H1 (cell line): ENCODE measurements around the gene KCNE1. TPM values are rescaled to one million over a fixed set of nuclear protein-coding genes. Genes with fewer than 3 reads are reported as not detected.

Experiments used
- CTCF ChIA-PET: fragments of 300-600 bp; sonication (Branson Sonifier 250); formaldehyde crosslinking; loops from one replicate; lab custom pipeline; 2021; ENCODE audit not compliant: partially characterized antibody; lab: Charles Lee
- POLR2A ChIA-PET: fragments of 300-600 bp; sonication (Branson Sonifier 250); formaldehyde crosslinking; loops from one replicate; lab custom pipeline; 2021; ENCODE audit warnings: inconsistent platforms; ENCODE audit not compliant: partially characterized antibody; lab: Charles Lee
- DNase-seq, 2 experiments: peaks; one replicate each; pipeline versions ENCODE4 v3.0.0 to v3.0.0-alpha.2; 2010 to 2022; ENCODE audit warnings: low spot score in 2 of 2, low read depth in 1 of 2, mixed read lengths in 1 of 2
- FAIRE-seq: peaks from 2 replicates; lab custom pipeline; 2011; peaks lifted over from hg19 to GRCh38; lab: Jason Lieb, UNC
- H2AFZ ChIP-seq: 2 replicates; pipeline ENCODE4 v1.8.1; 2012; ENCODE audit warnings: low read length, inconsistent platforms
- H2AK5ac ChIP-seq: 2 replicates; pipeline ENCODE4 v1.6.1; 2013; ENCODE audit warnings: low read depth, low read length
- H2BK120ac ChIP-seq: replicated peaks from 2 replicates; pipeline ENCODE3; 2013; ENCODE audit warnings: low read depth, low read length, inconsistent platforms
- H2BK12ac ChIP-seq: 2 replicates; pipeline ENCODE4 v1.6.1; 2013; ENCODE audit warnings: low read depth, low read length
- H2BK15ac ChIP-seq: 2 replicates; pipeline ENCODE4 v1.6.1; 2013; ENCODE audit warnings: low read length
- H2BK20ac ChIP-seq: 2 replicates; pipeline ENCODE4 v1.6.1; 2013; ENCODE audit warnings: low read length
- H2BK5ac ChIP-seq: 2 replicates; pipeline ENCODE4 v1.6.1; 2013; ENCODE audit warnings: low read depth, low read length
- H3K14ac ChIP-seq: 2 replicates; pipeline ENCODE4 v1.6.1; 2013; ENCODE audit warnings: inconsistent platforms; ENCODE audit not compliant: insufficient read length
- H3K18ac ChIP-seq: 2 replicates; pipeline ENCODE4 v1.6.1; 2013; ENCODE audit warnings: low read length; ENCODE audit errors: extremely low read depth
- H3K23ac ChIP-seq: 2 replicates; pipeline ENCODE4 v1.6.1; 2013; ENCODE audit warnings: inconsistent platforms; ENCODE audit not compliant: insufficient read length
- H3K23me2 ChIP-seq: 2 replicates; pipeline ENCODE4 v1.6.1; 2013; ENCODE audit warnings: low read depth, low read length
- H3K27ac ChIP-seq: 2 replicates; pipeline ENCODE4 v1.6.1; 2011; ENCODE audit warnings: low read depth, low read length, inconsistent platforms
- H3K27me3 ChIP-seq, 4 experiments: replicated peaks in 1 of 4; 1 replicate in 1 of 4; 2 replicates in 3 of 4; pipeline versions ENCODE4 v1.6.1 to v1.8.1; 2011 to 2013; ENCODE audit warnings: low read length in 3 of 4, mild to moderate bottlenecking in 3 of 4, inconsistent platforms in 2 of 4, mixed read lengths in 2 of 4, moderate library complexity in 1 of 4; ENCODE audit not compliant: control insufficient read depth in 3 of 4, insufficient read depth in 3 of 4; ENCODE audit errors: extremely low read depth in 1 of 4
- H3K36me3 ChIP-seq, 4 experiments: 2 replicates each; pipeline versions ENCODE4 v1.6.1 to v1.8.1; 2011 to 2013; ENCODE audit warnings: mild to moderate bottlenecking in 4 of 4, low read length in 3 of 4, moderate library complexity in 2 of 4, control low read depth in 1 of 4, inconsistent platforms in 1 of 4; ENCODE audit not compliant: insufficient read depth in 4 of 4, control insufficient read depth in 2 of 4
- H3K4ac ChIP-seq: replicated peaks from 2 replicates; pipeline ENCODE3; 2013; ENCODE audit warnings: low read length, low read depth, mixed read lengths, inconsistent platforms; ENCODE audit not compliant: insufficient read length
- H3K4me1 ChIP-seq, 4 experiments: replicated peaks in 1 of 4; 1 replicate in 1 of 4; 2 replicates in 3 of 4; pipeline versions ENCODE4 v1.6.1 to v1.8.1; 2011 to 2013; ENCODE audit warnings: low read length in 3 of 4, inconsistent platforms in 2 of 4, mixed read lengths in 1 of 4; ENCODE audit not compliant: insufficient read depth in 4 of 4, control insufficient read depth in 3 of 4
- H3K4me2 ChIP-seq, 2 experiments: 2 replicates each; pipeline versions ENCODE4 v1.6.1 to v1.8.1; 2011 to 2013; ENCODE audit warnings: low read depth in 2 of 2, low read length in 2 of 2, control low read depth in 1 of 2, inconsistent platforms in 1 of 2, mild to moderate bottlenecking in 1 of 2; ENCODE audit not compliant: insufficient read depth in 1 of 2
- H3K4me3 ChIP-seq, 4 experiments: fragments of 200-600, 300-600 bp in 1 of 4; sonication (generic), shearing (Covaris generic), sonication (Bioruptor Twin) in 1 of 4; 2 replicates each; pipeline versions ENCODE4 v1.5.1 to v1.8.1; 2011 to 2016; ENCODE audit warnings: low read length in 4 of 4, low read depth in 3 of 4, control low read depth in 2 of 4, inconsistent platforms in 2 of 4, mild to moderate bottlenecking in 2 of 4, mixed read lengths in 1 of 4, moderate library complexity in 1 of 4; ENCODE audit not compliant: insufficient read depth in 2 of 4; ENCODE audit errors: extremely low read depth in 1 of 4
- H3K56ac ChIP-seq: replicated peaks from 2 replicates; pipeline ENCODE3; 2013; ENCODE audit warnings: low read depth, mild to moderate bottlenecking, mixed read lengths, low read length, inconsistent platforms; ENCODE audit not compliant: insufficient read length
- H3K79me1 ChIP-seq: 2 replicates; pipeline ENCODE4 v1.6.1; 2013; ENCODE audit warnings: low read depth, low read length, control low read depth
- H3K79me2 ChIP-seq, 2 experiments: 2 replicates each; pipeline versions ENCODE4 v1.6.1 to v1.8.1; 2012 to 2013; ENCODE audit warnings: low read length in 2 of 2, mild to moderate bottlenecking in 2 of 2, inconsistent platforms in 1 of 2; ENCODE audit not compliant: insufficient read depth in 2 of 2, control insufficient read depth in 1 of 2
- H3K9ac ChIP-seq, 4 experiments: replicated peaks in 1 of 4; 1 replicate in 1 of 4; 2 replicates in 3 of 4; pipeline versions ENCODE4 v1.6.1 to v1.8.1; 2011 to 2013; ENCODE audit warnings: low read depth in 3 of 4, low read length in 3 of 4, control low read depth in 2 of 4, mild to moderate bottlenecking in 2 of 4, moderate library complexity in 2 of 4, inconsistent platforms in 1 of 4; ENCODE audit errors: extremely low read depth in 1 of 4
- H3K9me3 ChIP-seq, 2 experiments: 2 replicates each; pipeline versions ENCODE4 v1.6.1 to v1.8.1; 2012 to 2013; ENCODE audit warnings: mild to moderate bottlenecking in 2 of 2, moderate library complexity in 2 of 2, control low read depth in 1 of 2, inconsistent platforms in 1 of 2, low read depth in 1 of 2, low read length in 1 of 2, mixed read lengths in 1 of 2; ENCODE audit not compliant: insufficient read depth in 2 of 2
- H4K20me1 ChIP-seq, 2 experiments: replicated peaks in 1 of 2; 2 replicates each; pipeline versions ENCODE3 to v1.8.1; 2011 to 2013; ENCODE audit warnings: inconsistent platforms in 2 of 2, low read length in 2 of 2, mild to moderate bottlenecking in 1 of 2; ENCODE audit not compliant: insufficient read depth in 2 of 2, control insufficient read depth in 1 of 2
- H4K5ac ChIP-seq: 2 replicates; pipeline ENCODE4 v1.6.1; 2013; ENCODE audit warnings: low read length, low read depth, mixed read lengths, inconsistent platforms; ENCODE audit not compliant: insufficient read length
- H4K8ac ChIP-seq: 2 replicates; pipeline ENCODE4 v1.8.0; 2013; ENCODE audit warnings: mild to moderate bottlenecking, moderate library complexity, low read length, inconsistent platforms; ENCODE audit not compliant: insufficient read depth; ENCODE audit errors: extremely low read depth
- H4K91ac ChIP-seq: replicated peaks from 2 replicates; pipeline ENCODE3; 2013; ENCODE audit warnings: low read length, mixed read lengths, inconsistent platforms; ENCODE audit not compliant: insufficient read length
- ATF2 ChIP-seq: IDR thresholded peaks from 2 replicates; pipeline ENCODE4 v1.6.1; 2012; ENCODE audit warnings: low read length, inconsistent platforms
- EP300 ChIP-seq, 2 experiments: IDR thresholded peaks; 1 replicate in 1 of 2; 2 replicates in 1 of 2; pipeline ENCODE4 v1.6.1; 2011 to 2012; ENCODE audit warnings: low read depth in 2 of 2, low read length in 2 of 2, mild to moderate bottlenecking in 2 of 2, borderline replicate concordance in 1 of 2, inconsistent platforms in 1 of 2, moderate library complexity in 1 of 2
- PHF8 ChIP-seq: fragments of 200-600 bp; sonication (generic); conservative IDR thresholded peaks from 2 replicates; pipeline ENCODE4 v1.7.1; 2012; ENCODE audit warnings: low read depth, mild to moderate bottlenecking, inconsistent platforms, low read length, moderate library complexity
- POLR2AphosphoS5 ChIP-seq: IDR thresholded peaks from 2 replicates; pipeline ENCODE4 v1.6.1; 2011; ENCODE audit warnings: low read depth, low read length
- RAD21 ChIP-seq, 2 experiments: IDR thresholded peaks in 1 of 2; conservative IDR thresholded peaks in 1 of 2; 2 replicates each; pipeline ENCODE4 v1.6.1; 2011; ENCODE audit warnings: low read depth in 2 of 2, low read length in 2 of 2, improper control_type of control experiment in 1 of 2, inconsistent platforms in 1 of 2, mild to moderate bottlenecking in 1 of 2, moderate library complexity in 1 of 2
- SP1 ChIP-seq: IDR thresholded peaks from 2 replicates; pipeline ENCODE4 v1.6.1; 2011; ENCODE audit warnings: low read depth, low read length
- YY1 ChIP-seq: IDR thresholded peaks from 2 replicates; pipeline ENCODE4 v1.6.1; 2011; ENCODE audit warnings: low read depth, mild to moderate bottlenecking, low read length
- WGBS, 2 experiments: shearing (Covaris generic) in 1 of 2; methylation state at CpG; one replicate each; pipeline versions ENCODE4 v1.1.6 to v1.1.7; 2013 to 2015; ENCODE audit warnings: low lambda C conversion rate in 2 of 2, mixed read lengths in 2 of 2, inconsistent platforms in 1 of 2, low coverage in 1 of 2, missing lambda C conversion rate in 1 of 2; ENCODE audit not compliant: insufficient replicate concordance in 2 of 2, insufficient coverage in 1 of 2, insufficient read length in 1 of 2; ENCODE audit errors: extremely low coverage in 1 of 2, missing lambda C conversion rate in 1 of 2; 5-methylcytosine and 5-hydroxymethylcytosine counted together
- polyA plus RNA-seq, 7 experiments: library from polyadenylated mRNA; depleted of rRNA in 3 of 7; stranded (reverse) in 5 of 7; unstranded in 2 of 7; fragments of >200 nt in 5 of 7; fragments of 200-250 nt in 2 of 7; gene quantifications; 1 replicate in 5 of 7; 2 replicates in 1 of 7; 4 replicates in 1 of 7; pipeline versions ENCODE4 v1.2.1 to v1.2.3, GENCODE V29; 2011 to 2013; ENCODE audit warnings: missing spikeins in 2 of 7, mixed read lengths in 2 of 7
- total RNA-seq: library from RNA; stranded (reverse); fragmentation: NEBNext Ultra II Directional; extraction: Animal tissue kit (Norgen Biotek cat#: 25700); gene quantifications from 2 replicates; pipeline ENCODE4 v1.2.1, GENCODE V29; 2021

KCNE1 gene
- total and polyA plus RNA-seq, 2 of the 8 experiments (the other 6 are each of a cell fraction or from before 2014, with no cell fraction given), result 0.08 to 0.28 TPM

DNA sequence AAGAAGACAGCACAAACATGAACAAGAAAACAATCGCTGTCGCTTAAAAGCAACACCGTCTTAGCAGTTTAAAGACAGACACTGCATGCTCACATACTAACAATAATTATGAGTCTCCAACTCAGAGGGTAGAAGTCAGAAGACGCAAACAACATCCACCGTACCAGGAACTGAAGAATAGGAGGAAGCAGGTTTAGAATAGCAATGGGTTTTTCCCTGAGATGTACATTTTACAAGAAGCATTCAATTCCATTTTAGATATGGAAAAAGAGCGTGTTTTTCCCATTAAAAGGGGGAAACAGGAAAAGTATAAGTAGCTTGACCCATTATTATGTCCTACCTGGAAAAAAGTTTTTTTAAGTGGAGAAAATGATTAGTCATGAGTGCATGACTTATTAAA is 34.5 kb upstream of the KCNE1 start:
- Histone ChIP-seq H3K9ac (no peak overlapping the region), H3K4ac (no peak overlapping the region), H2BK12ac (no peak overlapping the region), H3K36me3 (no peaks in the 10 kb centered on the region), H2BK15ac (no peak overlapping the region), H4K8ac (no peak overlapping the region), H2BK20ac (no peak overlapping the region), H3K27ac (no peak overlapping the region), H3K79me1 (no peaks in the 10 kb centered on the region), H3K27me3 (no peaks in the 10 kb centered on the region; a peak in 1 of 7 replicates), H2BK5ac (no peak overlapping the region), H3K14ac (no peak overlapping the region), H3K79me2 (no peaks in the 10 kb centered on the region), H3K4me2 (no peak overlapping the region), H3K4me3 (no peak overlapping the region), H3K9me3 (0 out of 4 replicates have a peak, but pooled peaks cover 0 to 5% of the 10 kb centered on the region in 2 experiments), H3K23me2 (no peaks in the 10 kb centered on the region), H2AK5ac (no peak overlapping the region), H3K4me1 (peaks cover 0 to 5% (median 2%) of the 10 kb centered on the region in 4 experiments; a peak in 4 of 7 replicates), H4K5ac (no peak overlapping the region), H3K18ac (no peak overlapping the region), H4K91ac (no peak overlapping the region), H4K20me1 (no peaks in the 10 kb centered on the region), H3K23ac (no peak overlapping the region), H2AFZ (no peak overlapping the region), H2BK120ac (no peak overlapping the region), H3K56ac (no peak overlapping the region)
- ChIA-PET POLR2A (no interaction called here), CTCF (interaction anchor here (0.8 to 1.1 kb wide), 4 partner anchors 26 to 101 kb away, joined by 3 read pairs; no protein-coding TSS in a partner anchor)
- TF ChIP-seq SP1 (no peak), YY1 (no peak), ATF2 (no peak), PHF8 (no peak), RAD21 (IDR thresholded peaks at IDR 0.05 in 1 of 2, conservative IDR thresholded peaks at IDR 0.05 in 1 of 2; ENCODE audit: low read depth in 2 of 2, low read length in 2 of 2) (no peak), EP300 (IDR thresholded peaks at IDR 0.05; ENCODE audit: borderline replicate concordance in 1 of 2, low read depth in 2 of 2, low read length in 2 of 2) (no peak), POLR2AphosphoS5 (no peak)
- WGBS, 2 experiments, result 92% methylated on average over 6 of the region's 6 CpGs; no CpG with 5 or more reads in 1 of the 2 experiments
- FAIRE-seq (no peak), DNase-seq (no peak)
